Measurements from ENCODE around the gene CCDC24.

CCDC24 gene

GRCh38 chr1:43991476-43992231, at the start of gene CCDC24:
TSS of gene CCDC24 (plus strand) at chr1:43991599. CDS start at chr1:43991879, 280 bp downstream.
- peak; percentile 92 for DNase-seq (ENCODE audit: low spot score)
- FAIRE-seq = peak; percentile 70

DNA sequence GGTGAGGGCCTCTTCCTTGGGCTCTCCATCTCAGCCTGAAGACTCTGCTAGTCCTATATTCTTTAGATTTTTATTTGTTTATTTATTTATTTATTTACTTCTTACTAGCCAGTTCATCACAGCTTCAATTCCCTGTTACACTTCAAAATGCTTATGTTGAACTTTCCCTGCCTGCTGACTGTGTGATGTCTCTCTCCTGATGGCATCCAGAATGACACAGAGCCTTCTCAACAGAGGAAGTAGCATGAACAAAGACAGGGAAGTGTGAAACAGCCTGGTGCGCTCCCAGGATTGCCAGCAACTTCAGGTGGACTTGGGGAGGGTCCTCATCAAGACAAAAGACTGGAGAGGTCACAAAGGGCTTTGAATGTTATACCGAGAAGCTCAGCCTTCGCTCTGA, 49.0 kb upstream of the CCDC24 start:
- no peak for FAIRE-seq
- no peak for DNase-seq (ENCODE audit: low spot score)

DNA sequence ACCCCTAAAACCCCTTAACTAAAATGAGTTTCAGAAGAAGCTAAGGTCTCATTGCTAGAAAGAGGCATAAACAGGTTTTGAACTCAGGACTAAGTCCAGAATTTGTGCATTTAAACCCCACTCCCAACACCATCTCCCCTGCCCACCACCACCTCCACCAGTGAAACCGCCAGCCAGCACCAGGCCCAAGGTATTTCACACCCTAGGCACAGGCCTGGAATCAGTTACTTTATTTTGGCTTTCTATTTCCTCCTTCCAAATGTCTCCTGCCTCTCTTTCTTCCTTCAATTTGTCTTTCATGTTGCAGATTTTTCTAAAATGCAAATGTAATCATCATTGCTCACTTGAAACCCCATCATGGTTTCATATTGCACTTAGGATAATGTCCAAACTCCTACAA, 46.5 kb upstream of the CCDC24 start:
- DNase-seq (ENCODE audit: low spot score) (no peak), FAIRE-seq (no peak)

DNA sequence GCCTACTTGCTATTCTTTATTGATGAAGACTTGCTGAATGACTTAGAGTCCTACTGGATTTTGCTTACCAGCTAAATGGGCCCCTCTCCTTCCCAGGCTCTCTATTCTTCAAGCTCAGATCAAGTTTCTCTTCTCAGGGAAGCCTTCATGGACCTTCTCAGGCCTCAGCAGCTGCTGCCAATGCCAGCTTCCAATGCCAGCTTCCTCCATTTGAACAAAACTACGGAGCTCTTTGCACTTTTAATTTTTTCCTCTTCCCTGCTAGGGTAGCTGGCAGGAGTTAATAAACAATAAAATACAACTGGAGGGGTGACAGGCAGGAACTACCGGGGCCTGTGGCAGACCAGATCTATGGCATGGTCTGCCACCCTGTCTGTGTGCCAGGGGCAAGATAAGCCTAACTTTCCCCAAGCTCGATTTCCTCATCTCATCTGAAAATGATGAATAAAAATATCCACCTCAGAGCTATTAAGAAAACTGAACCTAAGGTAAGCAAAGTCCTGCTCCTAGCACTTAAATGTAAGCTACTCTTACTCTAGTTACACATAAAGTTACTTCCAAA, 45.6 kb upstream of the CCDC24 start:
- FAIRE-seq = no peak
- no peak for DNase-seq (ENCODE audit: low spot score)

- FAIRE-seq (peak; percentile 91), DNase-seq (ENCODE audit: low spot score) (peak; percentile 100)
Measured at GRCh38 chr1:43946236-43947060, 45.0 kb upstream of the CCDC24 start, which contains the start of gene IPO13. TSS of gene IPO13 (plus strand) at chr1:43946950. CDS start at chr1:43947601, 651 bp downstream.

- FAIRE-seq (no peak), DNase-seq (ENCODE audit: low spot score) (no peak)
Measured at GRCh38 chr1:43947061-43947873, 44.1 kb upstream of the CCDC24 start.

DNA sequence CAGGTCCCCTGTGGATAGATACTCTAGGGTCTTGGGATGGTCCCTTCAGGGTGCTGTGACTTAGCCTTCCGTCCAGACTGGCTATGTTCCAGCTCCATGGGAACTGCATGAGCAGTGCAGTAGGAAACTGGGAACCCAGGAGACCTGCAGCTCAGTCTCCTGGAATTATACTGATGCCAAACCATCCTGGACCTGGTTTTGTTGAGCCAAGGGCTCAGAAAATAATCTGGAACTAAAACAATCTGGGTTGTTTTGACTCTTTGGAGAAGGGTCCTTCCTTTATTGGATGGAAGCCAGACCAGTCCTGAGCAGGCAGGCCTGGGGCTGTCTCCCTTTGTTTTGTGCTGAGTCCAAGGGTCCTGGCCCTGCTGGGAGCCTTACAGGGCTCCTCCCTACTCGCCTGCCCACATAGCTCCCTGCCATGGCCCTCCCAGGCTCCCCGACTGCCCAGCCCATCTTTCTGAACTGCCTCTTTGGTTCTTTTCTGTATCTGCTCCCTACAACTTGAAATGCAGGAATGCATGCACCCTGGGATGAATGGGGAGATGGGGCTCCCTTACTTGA, 43.4 kb upstream of the CCDC24 start:
- FAIRE-seq = no peak
- DNase-seq (ENCODE audit: low spot score) = no peak

DNA sequence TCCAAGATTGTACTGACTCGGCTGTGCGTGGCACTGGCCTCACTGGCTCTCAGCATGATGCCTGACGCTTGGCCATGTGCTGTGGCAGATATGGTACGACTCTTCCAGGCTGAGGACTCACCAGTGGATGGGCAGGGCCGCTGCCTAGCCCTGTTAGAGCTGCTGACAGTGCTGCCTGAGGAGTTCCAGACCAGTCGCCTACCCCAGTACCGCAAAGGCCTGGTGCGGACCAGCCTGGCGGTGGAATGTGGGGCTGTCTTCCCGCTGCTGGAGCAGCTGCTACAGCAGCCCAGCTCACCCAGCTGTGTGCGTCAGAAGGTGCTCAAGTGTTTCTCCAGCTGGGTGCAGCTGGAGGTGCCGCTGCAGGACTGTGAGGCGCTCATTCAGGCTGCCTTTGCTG, 41.7 kb upstream of the CCDC24 start:
- peak; percentile 13 for FAIRE-seq
- DNase-seq (ENCODE audit: low spot score) = no peak

GRCh38 chr1:43951021-43951985, 40.1 kb upstream of the CCDC24 start:
- DNase-seq (ENCODE audit: low spot score) (no peak), FAIRE-seq (no peak)

- FAIRE-seq = no peak
- DNase-seq (ENCODE audit: low spot score) = no peak
Measured at GRCh38 chr1:43952731-43953346, 38.6 kb upstream of the CCDC24 start.

GRCh38 chr1:43953361-43953760, 38.0 kb upstream of the CCDC24 start:
- FAIRE-seq (no peak), DNase-seq (ENCODE audit: low spot score) (no peak)

- FAIRE-seq = no peak
- DNase-seq (ENCODE audit: low spot score) = no peak
Measured at GRCh38 chr1:43954036-43954435, 37.4 kb upstream of the CCDC24 start.

- FAIRE-seq (peak; percentile 17), DNase-seq (ENCODE audit: low spot score) (no peak)
Measured at GRCh38 chr1:43956234-43956633, 35.2 kb upstream of the CCDC24 start.

DNA sequence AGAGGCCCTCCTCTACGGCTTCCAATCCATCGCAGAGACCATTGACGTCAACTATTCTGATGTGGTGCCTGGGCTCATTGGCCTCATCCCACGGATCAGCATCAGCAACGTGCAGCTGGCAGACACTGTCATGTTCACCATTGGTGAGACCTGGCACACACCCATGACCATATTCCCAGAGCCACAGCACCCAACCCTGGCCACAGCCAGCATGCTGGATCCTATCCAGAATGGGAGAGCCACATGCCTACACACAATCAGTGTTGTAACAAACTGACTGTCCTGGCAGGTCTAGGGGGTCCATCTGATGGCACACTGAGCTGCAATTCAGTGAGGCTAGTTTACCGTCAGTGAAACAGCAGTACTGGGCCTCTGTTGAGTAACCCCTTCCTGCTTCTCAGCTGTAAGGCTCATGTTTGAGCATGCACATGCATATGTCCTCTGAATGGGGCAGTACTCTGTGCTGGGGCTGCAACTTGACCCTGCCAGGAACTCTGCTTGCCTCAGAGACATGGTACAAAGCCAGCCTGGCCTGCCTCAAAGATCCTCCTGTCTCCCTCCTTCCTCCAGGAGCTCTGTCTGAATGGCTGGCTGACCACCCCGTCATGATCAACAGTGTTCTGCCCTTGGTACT, 33.9 kb upstream of the CCDC24 start:
- peak; percentile 5 for FAIRE-seq

DNA sequence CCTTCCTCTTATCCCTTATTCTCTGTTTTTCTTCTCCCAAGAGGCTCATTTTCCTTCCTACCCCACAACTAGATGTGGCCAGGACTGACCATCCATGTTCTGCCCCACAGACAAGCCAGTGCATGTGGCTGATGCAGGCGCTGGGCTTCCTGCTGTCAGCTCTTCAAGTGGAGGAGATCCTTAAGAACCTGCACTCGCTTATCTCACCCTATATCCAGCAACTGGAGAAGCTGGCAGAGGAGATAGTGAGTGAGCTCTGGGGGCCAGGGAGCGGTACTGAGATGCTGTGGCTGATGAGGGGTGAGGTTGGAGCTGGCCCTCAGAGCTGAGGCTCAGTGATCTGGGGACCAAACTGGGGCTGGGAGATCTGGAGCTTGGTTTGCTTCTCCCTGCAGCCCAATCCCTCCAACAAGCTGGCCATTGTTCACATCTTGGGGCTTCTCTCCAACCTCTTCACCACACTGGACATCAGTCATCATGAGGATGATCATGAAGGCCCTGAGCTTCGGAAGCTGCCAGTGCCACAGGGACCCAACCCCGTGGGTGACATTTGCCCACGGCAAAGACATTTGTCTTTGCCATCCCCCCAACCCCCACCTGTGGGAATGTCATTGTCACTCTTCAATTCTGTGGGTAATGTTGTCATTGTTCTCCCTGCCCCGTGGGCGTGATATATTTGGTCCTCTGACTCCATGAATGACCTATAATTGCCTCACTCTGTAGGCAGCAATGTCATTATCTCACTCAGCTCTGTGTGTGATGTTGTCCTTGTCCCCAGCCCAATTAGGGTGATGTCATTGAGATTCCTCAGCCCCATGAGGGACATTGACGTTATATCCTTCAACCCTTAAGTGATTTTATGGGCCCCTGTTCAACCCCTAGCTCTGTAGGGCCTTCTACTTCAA, 32.8 kb upstream of the CCDC24 start:
- peak; percentile 76 for FAIRE-seq

More for the DNA sequence above, 33.9 kb upstream of the CCDC24 start:
- DNase-seq (ENCODE audit: low spot score) = no peak

DNA sequence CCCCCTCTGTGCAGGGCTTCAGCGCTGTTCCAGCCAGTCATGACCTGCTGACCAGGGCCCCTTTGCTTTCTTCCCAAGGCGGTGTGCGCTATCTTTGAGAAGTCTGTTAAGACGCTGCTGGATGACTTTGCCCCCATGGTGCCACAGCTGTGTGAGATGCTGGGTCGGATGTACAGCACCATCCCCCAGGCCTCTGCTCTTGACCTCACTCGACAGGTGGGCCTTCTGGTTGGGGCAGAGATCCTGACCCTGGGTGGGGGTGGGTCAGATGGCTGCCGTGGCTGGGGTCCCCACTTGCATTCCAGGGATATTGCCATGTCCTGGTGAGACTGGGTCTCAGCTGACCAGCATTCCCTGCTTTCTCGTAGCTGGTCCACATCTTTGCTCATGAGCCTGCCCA, 30.6 kb upstream of the CCDC24 start:
- no peak for DNase-seq (ENCODE audit: low spot score)
- no peak for FAIRE-seq

More for the DNA sequence above, 32.8 kb upstream of the CCDC24 start:
- DNase-seq (ENCODE audit: low spot score) = no peak

DNA sequence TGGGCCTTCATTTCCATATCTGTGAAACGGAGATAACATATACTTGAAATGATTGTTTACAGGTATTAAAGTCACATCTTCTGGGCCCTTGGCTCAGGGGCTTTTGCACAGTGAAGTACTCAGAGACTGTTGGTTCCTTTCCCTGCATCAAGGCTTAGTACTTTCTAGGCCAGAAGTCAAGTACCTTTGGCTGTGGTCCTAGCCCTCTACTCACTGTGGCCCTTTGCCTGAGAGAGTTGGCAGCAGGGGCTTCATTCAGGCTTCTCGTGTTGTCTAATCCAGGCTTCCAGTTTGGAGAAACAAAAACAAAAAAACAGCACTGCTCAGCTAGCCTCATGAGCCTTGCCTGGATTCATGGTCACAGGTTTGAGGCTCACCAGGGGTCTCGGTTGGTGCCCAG, 29.7 kb upstream of the CCDC24 start:
- FAIRE-seq = no peak

GRCh38 chr1:43962324-43962723, 29.1 kb upstream of the CCDC24 start:
- peak; percentile 63 for FAIRE-seq

More for the DNA sequence above, 29.7 kb upstream of the CCDC24 start:
- no peak for DNase-seq (ENCODE audit: low spot score)

More at GRCh38 chr1:43962324-43962723, 29.1 kb upstream of the CCDC24 start:
- DNase-seq (ENCODE audit: low spot score) = no peak

Measured in urothelium cell line (cell line).